Measurements from ENCODE around the gene GALNT17. TPM values are rescaled to one million over a fixed set of nuclear protein-coding genes. Genes with fewer than 3 reads are reported as not detected.

GALNT17 gene
- polyA plus RNA-seq, 2 of the 4 experiments (the other 2 are of a cell fraction), result not detected

DNA sequence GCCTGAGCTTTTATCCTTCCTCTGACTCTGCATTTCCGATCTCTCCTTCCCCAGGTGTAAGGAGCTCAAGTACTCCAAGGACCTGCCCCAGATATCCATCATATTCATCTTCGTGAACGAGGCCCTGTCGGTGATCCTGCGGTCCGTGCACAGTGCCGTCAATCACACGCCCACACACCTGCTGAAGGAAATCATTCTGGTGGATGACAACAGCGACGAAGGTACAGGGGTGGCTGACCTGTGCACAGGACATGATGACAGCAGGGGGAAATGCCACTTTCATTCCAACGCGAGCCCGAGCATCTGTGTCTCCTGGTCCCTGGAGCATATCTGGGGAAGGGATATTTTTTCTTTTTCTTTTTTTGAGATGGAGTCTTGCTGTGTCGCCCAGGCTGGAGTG lies 256.2 kb downstream of the GALNT17 start:
- Histone ChIP-seq H3K4me3 (no peak overlapping the region), H3K27ac (no peak overlapping the region), H3K4me2 (no peak overlapping the region), H3K4me1 (no peaks in the 10 kb centered on the region), H3K9me3 (peaks cover 6% of the 10 kb centered on the region; the same call in 2 of the 3 replicates)
- no peak for ATAC-seq
- POLR2A ChIA-PET, result no interaction called here
- FAIRE-seq, result no peak
- 28% methylated on average over 14 of the region's 14 CpGs for WGBS (ENCODE audit: missing lambda C conversion rate)
- TF ChIP-seq TP53 (CRISPR knock-in tag; IDR thresholded peaks at IDR 0.05), result no peak
- TF ChIP-seq, protein P1, sequence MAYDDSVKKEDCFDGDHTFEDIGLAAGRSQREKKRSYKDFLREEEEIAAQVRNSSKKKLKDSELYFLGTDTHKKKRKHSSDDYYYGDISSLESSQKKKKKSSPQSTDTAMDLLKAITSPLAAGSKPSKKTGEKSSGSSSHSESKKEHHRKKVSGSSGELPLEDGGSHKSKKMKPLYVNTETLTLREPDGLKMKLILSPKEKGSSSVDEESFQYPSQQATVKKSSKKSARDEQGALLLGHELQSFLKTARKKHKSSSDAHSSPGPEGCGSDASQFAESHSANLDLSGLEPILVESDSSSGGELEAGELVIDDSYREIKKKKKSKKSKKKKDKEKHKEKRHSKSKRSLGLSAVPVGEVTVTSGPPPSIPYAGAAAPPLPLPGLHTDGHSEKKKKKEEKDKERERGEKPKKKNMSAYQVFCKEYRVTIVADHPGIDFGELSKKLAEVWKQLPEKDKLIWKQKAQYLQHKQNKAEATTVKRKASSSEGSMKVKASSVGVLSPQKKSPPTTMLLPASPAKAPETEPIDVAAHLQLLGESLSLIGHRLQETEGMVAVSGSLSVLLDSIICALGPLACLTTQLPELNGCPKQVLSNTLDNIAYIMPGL (CRISPR knock-in tag; IDR thresholded peaks at IDR 0.05; ENCODE audit: borderline replicate concordance), result no peak
- CTCF ChIA-PET, result no interaction called here
- no peak for DNase-seq (ENCODE audit: low read depth in 1 of 2, low spot score in 1 of 2)

DNA sequence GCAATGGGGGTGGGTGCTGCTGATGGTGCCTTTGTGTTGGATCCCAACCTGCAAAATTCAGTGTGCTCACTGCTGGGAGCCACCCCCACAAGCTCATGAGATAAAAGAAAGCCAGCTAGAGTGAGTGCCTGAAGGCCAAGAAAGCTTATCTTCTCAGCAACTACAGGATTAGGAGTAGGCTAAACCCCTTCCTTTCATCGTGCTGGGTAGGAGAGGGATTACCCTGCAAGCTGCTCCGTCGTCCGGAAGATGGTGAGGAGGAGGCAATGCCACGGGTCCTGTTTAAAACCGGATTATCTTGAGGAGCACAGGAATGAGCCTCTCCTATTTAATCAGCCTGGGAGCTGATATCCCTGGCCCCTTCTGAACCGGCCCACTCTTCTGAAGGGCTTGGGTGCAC lies 258.0 kb downstream of the GALNT17 start:
- FAIRE-seq (no peak), ATAC-seq (no peak), DNase-seq (ENCODE audit: low read depth in 1 of 2, low spot score in 1 of 2) (no peak)
- TF ChIP-seq RNF2 (IDR thresholded peaks at IDR 0.05; ENCODE audit: borderline replicate concordance, low read depth) (no peak), TP53 (CRISPR knock-in tag; IDR thresholded peaks at IDR 0.05) (no peak), ZNF302 (CRISPR knock-in tag; IDR thresholded peaks at IDR 0.05) (no peak), FOSB (CRISPR knock-in tag; IDR thresholded peaks at IDR 0.05) (no peak), NPAS2 (CRISPR knock-in tag; IDR thresholded peaks at IDR 0.05; ENCODE audit: borderline replicate concordance) (no peak), HDAC2 (IDR thresholded peaks at IDR 0.05) (no peak), RCOR1 (IDR thresholded peaks at IDR 0.05; ENCODE audit: low read depth, low read length) (no peak), RAD21 (conservative IDR thresholded peaks at IDR 0.05 in 1 of 2, IDR thresholded peaks at IDR 0.05 in 1 of 2) (no peak), HOXA7 (CRISPR knock-in tag; IDR thresholded peaks at IDR 0.05) (no peak), JUNB (IDR thresholded peaks at IDR 0.05) (no peak)
- TF ChIP-seq, protein P1 (CRISPR knock-in tag; IDR thresholded peaks at IDR 0.05; ENCODE audit: borderline replicate concordance), result no peak
- 28% methylated on average over 7 of the region's 7 CpGs for WGBS (ENCODE audit: missing lambda C conversion rate)
- Histone ChIP-seq H3K4me3 (no peak overlapping the region), H3K4me1 (no peaks in the 10 kb centered on the region), H3K4me2 (no peak overlapping the region), H3K9me3 (peaks cover 6% of the 10 kb centered on the region; the same call in 2 of the 3 replicates), H3K27ac (no peak overlapping the region)
- ChIA-PET POLR2A (no interaction called here), CTCF (no interaction called here)

DNA sequence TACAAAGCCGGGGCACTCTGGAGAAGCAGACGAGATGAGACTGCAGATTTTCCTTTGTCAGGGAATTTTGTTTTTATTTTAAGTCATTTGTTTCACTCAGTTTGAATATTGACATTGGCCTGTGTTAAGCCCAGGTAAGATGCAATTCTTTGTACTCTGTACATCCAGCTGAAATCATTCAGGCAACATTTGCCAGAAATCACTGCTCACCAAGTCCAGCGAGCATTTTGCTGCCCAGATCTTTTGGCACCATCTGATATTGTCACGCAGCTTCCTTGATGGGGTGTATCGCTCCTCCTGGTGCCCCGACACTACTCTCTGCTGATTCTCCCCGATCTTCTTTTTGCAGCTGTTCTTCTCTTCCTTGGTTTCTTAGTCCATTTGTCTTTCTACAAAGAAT lies 261.7 kb downstream of the GALNT17 start:
- 14% methylated on average over 7 of the region's 7 CpGs for WGBS (ENCODE audit: missing lambda C conversion rate)
- no peak overlapping the region for H3K27ac ChIP-seq
- no peak for ATAC-seq
- CTCF ChIA-PET, result no interaction called here
- H3K4me3 ChIP-seq, result no peak overlapping the region
- H3K4me1 ChIP-seq, result no peaks in the 10 kb centered on the region
- FAIRE-seq, result no peak
- H3K4me2 ChIP-seq, result no peak overlapping the region
- POLR2A ChIA-PET, result no interaction called here
- no peak for DNase-seq (ENCODE audit: low read depth in 1 of 2, low spot score in 1 of 2)
- TF ChIP-seq ZFP36 (IDR thresholded peaks at IDR 0.05; ENCODE audit: borderline replicate concordance, partially characterized antibody) (no peak), ZNF302 (CRISPR knock-in tag; IDR thresholded peaks at IDR 0.05) (no peak), HEYL (CRISPR knock-in tag; IDR thresholded peaks at IDR 0.05) (no peak), MAZ (IDR thresholded peaks at IDR 0.05; ENCODE audit: borderline replicate concordance, low read depth, low read length) (no peak), TFCP2L1 (CRISPR knock-in tag; IDR thresholded peaks at IDR 0.05) (no peak), HOXA7 (CRISPR knock-in tag; IDR thresholded peaks at IDR 0.05) (no peak), KDM1A (IDR thresholded peaks at IDR 0.05; ENCODE audit: low read depth) (no peak), EHMT2 (IDR thresholded peaks at IDR 0.05; ENCODE audit: low read depth) (no peak)
- TF ChIP-seq, protein P2, sequence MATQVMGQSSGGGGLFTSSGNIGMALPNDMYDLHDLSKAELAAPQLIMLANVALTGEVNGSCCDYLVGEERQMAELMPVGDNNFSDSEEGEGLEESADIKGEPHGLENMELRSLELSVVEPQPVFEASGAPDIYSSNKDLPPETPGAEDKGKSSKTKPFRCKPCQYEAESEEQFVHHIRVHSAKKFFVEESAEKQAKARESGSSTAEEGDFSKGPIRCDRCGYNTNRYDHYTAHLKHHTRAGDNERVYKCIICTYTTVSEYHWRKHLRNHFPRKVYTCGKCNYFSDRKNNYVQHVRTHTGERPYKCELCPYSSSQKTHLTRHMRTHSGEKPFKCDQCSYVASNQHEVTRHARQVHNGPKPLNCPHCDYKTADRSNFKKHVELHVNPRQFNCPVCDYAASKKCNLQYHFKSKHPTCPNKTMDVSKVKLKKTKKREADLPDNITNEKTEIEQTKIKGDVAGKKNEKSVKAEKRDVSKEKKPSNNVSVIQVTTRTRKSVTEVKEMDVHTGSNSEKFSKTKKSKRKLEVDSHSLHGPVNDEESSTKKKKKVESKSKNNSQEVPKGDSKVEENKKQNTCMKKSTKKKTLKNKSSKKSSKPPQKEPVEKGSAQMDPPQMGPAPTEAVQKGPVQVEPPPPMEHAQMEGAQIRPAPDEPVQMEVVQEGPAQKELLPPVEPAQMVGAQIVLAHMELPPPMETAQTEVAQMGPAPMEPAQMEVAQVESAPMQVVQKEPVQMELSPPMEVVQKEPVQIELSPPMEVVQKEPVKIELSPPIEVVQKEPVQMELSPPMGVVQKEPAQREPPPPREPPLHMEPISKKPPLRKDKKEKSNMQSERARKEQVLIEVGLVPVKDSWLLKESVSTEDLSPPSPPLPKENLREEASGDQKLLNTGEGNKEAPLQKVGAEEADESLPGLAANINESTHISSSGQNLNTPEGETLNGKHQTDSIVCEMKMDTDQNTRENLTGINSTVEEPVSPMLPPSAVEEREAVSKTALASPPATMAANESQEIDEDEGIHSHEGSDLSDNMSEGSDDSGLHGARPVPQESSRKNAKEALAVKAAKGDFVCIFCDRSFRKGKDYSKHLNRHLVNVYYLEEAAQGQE (IDR thresholded peaks at IDR 0.05), result no peak
- H3K9me3 ChIP-seq, result no peaks in the 10 kb centered on the region; the same call in 2 of the 3 replicates
